T-helper 2 cell treated with Interferon-gamma antibody and Interleukin-4, amounts not matched to agents 5 μg/mL and 100 μg/mL, for 36 hours (primary cell): ENCODE results near the gene SP7.
A peak's percentile ranks its signal among the peaks of the same experiment; 100 is the strongest.
"Not testable (repeated sequence)": the region's sequence is repeated elsewhere in the genome, so short reads cannot be mapped to it uniquely, and the experiment has no call there.

Experiments used
- DNase-seq: peaks from one replicate; pipeline ENCODE4 v3.0.0; 2021; ENCODE audit warnings: low spot score
- H3K27ac Mint-ChIP-seq: one replicate; pipeline ENCODE4 v1.8.0; 2021; ENCODE audit warnings: mild to moderate bottlenecking, mixed read lengths
- H3K27me3 Mint-ChIP-seq: one replicate; pipeline ENCODE4 v1.8.0; 2021; ENCODE audit warnings: low read depth, mixed read lengths
- H3K36me3 Mint-ChIP-seq: one replicate; pipeline ENCODE4 v1.8.0; 2021; ENCODE audit warnings: low read depth, mixed read lengths
- H3K4me1 Mint-ChIP-seq: one replicate; pipeline ENCODE4 v1.8.0; 2021; ENCODE audit warnings: low read depth, mixed read lengths
- H3K4me3 Mint-ChIP-seq: one replicate; pipeline ENCODE4 v1.8.0; 2022; ENCODE audit warnings: mild to moderate bottlenecking, moderate library complexity, mixed read lengths
- H3K9me3 Mint-ChIP-seq: one replicate; pipeline ENCODE4 v1.8.0; 2021; ENCODE audit warnings: mixed read lengths

Gene SP7

DNA sequence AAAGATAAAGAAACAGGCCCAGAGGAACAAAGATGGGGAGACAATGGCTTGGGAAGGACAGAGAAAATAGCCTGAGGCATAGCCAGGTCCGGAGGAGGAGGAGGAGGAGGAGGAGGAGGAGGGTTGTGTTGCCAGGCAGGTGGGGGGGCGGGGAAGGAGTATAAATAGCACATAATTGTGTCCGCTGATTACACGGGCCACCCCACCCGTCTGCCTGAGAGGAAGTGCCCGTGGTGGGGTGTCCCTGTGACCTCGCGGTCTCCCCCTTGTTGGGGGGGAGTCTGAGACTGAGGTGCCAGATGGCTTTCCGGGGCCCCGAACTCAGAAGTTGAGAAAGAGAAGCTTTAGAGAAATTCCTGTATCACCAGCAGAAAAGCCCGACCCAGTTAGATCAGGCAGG is 1.9 kb upstream of the SP7 start:
- Mint-ChIP-seq H3K27me3 (peaks cover 44% of the 10 kb centered on the region), H3K9me3 (no peaks in the 10 kb centered on the region), H3K36me3 (peaks cover 2% of the 10 kb centered on the region), H3K4me1 (peaks cover 9% of the 10 kb centered on the region), H3K27ac (peak overlapping the region; percentile 37), H3K4me3 (peak overlapping the region; percentile 5)
- DNase-seq, result no peak

DNA sequence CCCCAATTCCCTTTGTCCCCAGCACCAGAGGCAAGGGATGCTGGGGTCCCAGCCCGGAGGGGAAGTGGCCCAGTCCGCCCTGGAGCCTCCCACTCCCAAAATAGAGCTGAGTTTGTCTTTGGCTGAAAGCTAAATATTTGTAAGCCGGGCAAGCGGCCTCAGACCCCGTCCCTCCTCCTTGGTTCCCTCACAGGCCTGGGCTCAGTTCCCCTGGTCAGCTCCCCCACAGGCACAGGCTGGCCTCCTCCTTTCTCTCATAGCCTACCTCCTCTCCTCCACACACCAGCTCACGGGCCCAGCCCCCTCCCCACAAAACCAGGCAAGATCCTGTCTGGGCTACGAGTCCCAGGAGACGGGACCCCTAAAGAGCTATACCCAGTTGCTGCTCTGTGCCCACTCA is 1.3 kb downstream of the SP7 start:
- Mint-ChIP-seq H3K9me3 (no peaks in the 10 kb centered on the region), H3K27me3 (peaks cover 47% of the 10 kb centered on the region), H3K36me3 (peaks cover 2% of the 10 kb centered on the region), H3K4me3 (no peak overlapping the region), H3K27ac (no peak overlapping the region), H3K4me1 (peaks cover 9% of the 10 kb centered on the region)
- DNase-seq, result no peak

DNA sequence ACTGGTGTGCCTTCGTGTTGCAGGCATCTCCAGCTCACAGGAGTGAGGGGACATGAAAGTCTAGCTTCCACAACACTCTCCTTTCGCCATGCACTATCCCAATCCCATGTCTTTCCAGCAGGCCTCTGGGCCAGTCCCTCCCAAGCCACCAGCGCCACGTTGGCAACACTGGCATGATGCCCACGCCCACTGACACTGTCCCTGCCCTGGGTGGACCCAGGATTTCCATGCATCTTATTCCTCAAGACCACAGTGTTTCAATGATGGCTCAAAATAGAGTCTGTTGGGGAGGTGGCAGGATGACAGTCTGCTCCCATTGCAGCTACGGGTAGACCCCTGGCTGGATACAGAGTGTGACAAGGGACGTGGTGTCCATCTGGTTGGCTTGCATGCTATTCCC is 2.3 kb downstream of the SP7 start:
- H3K27ac Mint-ChIP-seq, result no peak overlapping the region
- H3K27me3 Mint-ChIP-seq, result peaks cover 47% of the 10 kb centered on the region
- DNase-seq, result no peak
- H3K4me3 Mint-ChIP-seq, result no peak overlapping the region
- H3K4me1 Mint-ChIP-seq, result peaks cover 11% of the 10 kb centered on the region
- H3K36me3 Mint-ChIP-seq, result peaks cover 2% of the 10 kb centered on the region
- no peaks in the 10 kb centered on the region for H3K9me3 Mint-ChIP-seq

DNA sequence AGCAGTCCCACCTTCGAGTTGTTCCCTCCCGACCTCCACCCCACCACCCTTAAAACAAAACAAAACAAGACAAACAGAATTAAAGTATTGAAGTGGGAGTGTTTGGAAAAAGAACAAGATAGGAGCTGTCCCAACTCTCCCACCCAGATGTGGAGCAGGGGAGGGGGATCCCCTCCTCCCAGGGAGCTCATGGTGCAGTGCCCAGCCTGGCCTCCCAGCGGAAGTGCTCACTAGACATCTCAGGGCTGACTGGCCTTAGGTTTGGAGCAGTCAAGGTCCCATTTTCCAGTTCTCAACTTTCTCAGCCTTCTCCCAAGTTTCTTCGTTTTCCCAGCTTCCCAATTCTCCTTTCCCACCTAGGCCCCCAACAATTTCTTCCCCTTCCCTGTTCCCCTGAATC is 2.9 kb downstream of the SP7 start:
- Mint-ChIP-seq H3K4me3 (no peak overlapping the region), H3K9me3 (no peaks in the 10 kb centered on the region), H3K27ac (no peak overlapping the region), H3K4me1 (peaks cover 9% of the 10 kb centered on the region), H3K36me3 (peaks cover 2% of the 10 kb centered on the region), H3K27me3 (peaks cover 45% of the 10 kb centered on the region)
- DNase-seq, result no peak

DNA sequence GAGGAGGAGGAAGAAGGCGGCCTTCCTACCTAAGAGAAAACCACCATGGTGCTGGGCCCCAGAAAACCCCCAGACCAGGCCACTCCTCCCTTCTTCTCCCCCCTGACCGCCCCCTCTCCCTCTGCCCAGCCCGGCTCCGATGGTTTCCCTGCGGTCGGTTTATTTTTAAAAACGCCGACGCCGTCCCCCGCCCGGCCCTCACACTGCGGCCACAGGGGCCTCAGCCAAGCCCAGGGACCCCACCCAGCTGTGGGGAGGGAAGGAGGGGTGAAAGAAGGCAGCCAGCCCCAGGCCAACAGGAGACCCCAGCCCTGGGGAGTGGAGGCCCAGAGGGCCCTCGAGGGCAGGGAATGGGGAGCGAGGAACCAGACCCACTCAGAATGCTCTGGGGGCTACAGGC is 3.4 kb downstream of the SP7 start:
- H3K4me3 Mint-ChIP-seq, result no peak overlapping the region
- peaks cover 1% of the 10 kb centered on the region for H3K36me3 Mint-ChIP-seq
- peaks cover 40% of the 10 kb centered on the region for H3K27me3 Mint-ChIP-seq
- no peak for DNase-seq
- peaks cover 5% of the 10 kb centered on the region for H3K4me1 Mint-ChIP-seq
- no peaks in the 10 kb centered on the region for H3K9me3 Mint-ChIP-seq
- H3K27ac Mint-ChIP-seq, result no peak overlapping the region

DNA sequence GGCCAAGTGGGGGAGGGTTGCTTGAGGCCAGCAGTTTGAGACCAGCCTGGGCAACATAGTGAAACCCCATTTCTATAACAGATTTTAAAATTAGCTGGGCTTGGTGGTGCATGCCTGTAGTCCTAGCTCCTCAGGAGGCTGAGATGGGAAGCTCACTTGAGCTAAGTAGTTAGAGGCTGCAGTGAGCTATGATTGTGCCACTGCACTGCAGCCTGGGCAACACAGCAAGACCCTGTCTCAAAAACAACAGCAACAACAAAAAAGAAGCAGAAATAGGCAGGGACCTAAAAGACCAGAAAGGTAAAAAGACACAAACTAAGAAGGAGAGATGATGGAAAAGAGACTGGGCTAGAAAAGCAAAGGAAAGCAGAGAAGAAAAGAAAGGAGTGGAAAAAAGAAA is 3.8 kb downstream of the SP7 start:
- DNase-seq, H3K27ac Mint-ChIP-seq, H3K36me3 Mint-ChIP-seq, H3K4me1 Mint-ChIP-seq, H3K4me3 Mint-ChIP-seq, H3K9me3 Mint-ChIP-seq: not testable (repeated sequence)
- peaks cover 36% of the 10 kb centered on the region for H3K27me3 Mint-ChIP-seq

DNA sequence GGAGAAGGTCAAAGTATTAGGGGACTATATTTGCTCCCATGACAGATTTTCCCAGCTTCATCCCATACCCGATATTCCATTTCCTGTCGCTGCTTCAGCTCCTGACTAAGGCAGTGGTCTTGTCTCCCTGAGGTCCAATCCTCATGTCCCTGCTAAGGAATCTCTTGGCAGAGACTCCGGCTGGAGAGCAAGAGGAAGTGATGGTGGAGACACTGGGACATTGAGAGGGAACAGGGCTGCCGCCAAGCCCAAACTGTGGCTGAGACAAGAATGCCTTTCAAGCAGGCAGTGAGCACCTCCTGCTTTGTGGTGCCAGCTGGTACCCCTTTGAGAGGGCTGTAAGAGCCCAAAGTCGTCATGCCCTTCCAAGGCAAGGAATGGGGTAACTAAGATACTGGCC is 5.5 kb downstream of the SP7 start:
- H3K27ac Mint-ChIP-seq, result no peak overlapping the region
- H3K27me3 Mint-ChIP-seq, result peaks cover 23% of the 10 kb centered on the region
- DNase-seq, result no peak
- H3K9me3 Mint-ChIP-seq, result no peaks in the 10 kb centered on the region
- H3K36me3 Mint-ChIP-seq, result no peaks in the 10 kb centered on the region
- H3K4me3 Mint-ChIP-seq, result no peak overlapping the region
- peaks cover 3% of the 10 kb centered on the region for H3K4me1 Mint-ChIP-seq

DNA sequence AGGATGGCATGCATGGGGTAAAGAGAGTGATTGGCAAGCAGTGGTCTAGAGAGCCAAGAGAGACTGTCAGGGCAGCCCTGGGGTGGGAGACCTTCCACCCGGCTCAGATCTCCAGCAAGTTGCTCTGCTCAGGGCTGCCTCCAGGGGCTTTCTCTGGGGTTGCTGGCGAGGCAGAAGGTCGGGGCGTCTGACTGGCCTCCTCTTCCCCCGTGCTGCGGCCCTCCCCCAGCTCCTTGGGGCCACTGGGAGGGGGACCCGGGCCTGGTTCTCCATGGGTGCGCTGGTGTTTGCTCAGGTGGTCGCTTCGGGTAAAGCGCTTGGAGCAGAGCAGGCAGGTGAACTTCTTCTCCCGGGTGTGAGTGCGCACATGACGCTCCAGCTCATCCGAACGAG is 8.1 kb downstream of the SP7 start:
- Mint-ChIP-seq H3K4me3 (no peak overlapping the region), H3K9me3 (no peaks in the 10 kb centered on the region), H3K36me3 (no peaks in the 10 kb centered on the region), H3K27ac (no peak overlapping the region), H3K4me1 (peaks cover 13% of the 10 kb centered on the region), H3K27me3 (peaks cover 12% of the 10 kb centered on the region)
- no peak for DNase-seq

DNA sequence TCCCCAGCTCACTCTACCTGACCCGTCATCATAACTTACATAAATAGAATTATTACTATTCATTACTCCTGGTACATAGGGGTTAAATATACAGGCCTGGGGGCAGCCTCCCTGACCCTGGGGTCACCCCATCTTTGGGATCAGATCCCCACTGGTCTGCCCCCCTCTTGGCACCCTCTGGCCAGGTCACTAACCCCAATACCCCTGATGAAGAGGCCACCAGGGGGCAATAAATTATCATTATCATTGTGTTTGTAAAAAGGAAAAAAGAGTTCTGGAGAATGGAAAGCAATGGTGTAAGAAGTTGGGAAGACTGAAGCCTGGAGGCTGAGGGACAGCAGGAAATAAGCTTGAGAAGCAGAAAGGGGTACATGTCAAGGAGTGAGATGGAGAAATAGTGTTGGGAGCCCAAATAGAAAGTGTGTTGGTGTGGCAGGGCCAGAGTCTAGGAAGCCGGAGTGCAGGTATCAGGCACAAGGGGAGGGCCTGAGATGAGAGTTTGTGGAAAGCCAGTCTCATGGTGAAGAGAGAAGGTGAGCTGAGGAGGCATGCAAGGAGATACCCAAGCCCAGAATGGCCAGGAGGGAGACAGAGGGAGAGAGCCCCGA is 8.6 kb downstream of the SP7 start:
- Mint-ChIP-seq H3K4me3 (no peak overlapping the region), H3K9me3 (no peaks in the 10 kb centered on the region), H3K27ac (no peak overlapping the region), H3K36me3 (no peaks in the 10 kb centered on the region), H3K4me1 (peaks cover 14% of the 10 kb centered on the region), H3K27me3 (peaks cover 12% of the 10 kb centered on the region)
- DNase-seq, result no peak

DNA sequence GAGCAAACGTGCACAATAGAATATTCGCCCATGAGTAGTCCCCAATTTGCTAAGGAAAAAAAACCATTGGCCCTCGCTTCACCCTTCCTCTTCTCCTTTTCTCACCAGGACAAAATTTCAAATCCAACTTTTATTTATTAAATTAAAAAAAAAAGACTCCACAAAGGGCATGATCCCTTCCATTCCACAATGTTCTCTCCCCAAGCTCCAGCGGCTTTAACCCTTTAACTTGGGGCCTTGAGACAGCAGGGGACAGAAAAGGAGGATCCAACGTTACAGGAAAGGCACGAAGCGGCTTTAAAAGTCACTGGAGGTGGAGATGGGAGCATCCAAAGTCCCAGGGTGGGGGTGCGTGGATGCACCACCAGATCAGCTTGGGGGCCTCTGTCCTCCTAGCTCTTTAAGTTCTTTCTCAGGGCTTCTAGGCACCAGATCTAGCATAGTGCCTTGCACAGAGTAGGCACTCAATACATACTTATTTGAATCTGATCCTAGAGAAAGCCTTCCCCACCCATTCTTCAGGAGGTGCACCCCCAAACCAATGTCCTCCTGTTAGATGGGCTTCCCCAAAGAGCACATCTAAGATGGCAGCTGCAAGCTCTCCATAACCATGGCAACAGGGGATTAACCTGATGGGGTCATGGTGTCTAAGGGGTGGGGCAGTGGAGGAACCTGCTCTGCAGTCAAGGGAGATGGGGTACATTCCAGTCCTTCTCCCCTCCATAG is 9.5 kb downstream of the SP7 start:
- Mint-ChIP-seq H3K9me3 (no peaks in the 10 kb centered on the region), H3K36me3 (no peaks in the 10 kb centered on the region), H3K4me1 (peaks cover 16% of the 10 kb centered on the region), H3K27me3 (peaks cover 5% of the 10 kb centered on the region), H3K4me3 (peak overlapping the region; percentile 63), H3K27ac (peak overlapping the region; percentile 67)
- no peak for DNase-seq

DNA sequence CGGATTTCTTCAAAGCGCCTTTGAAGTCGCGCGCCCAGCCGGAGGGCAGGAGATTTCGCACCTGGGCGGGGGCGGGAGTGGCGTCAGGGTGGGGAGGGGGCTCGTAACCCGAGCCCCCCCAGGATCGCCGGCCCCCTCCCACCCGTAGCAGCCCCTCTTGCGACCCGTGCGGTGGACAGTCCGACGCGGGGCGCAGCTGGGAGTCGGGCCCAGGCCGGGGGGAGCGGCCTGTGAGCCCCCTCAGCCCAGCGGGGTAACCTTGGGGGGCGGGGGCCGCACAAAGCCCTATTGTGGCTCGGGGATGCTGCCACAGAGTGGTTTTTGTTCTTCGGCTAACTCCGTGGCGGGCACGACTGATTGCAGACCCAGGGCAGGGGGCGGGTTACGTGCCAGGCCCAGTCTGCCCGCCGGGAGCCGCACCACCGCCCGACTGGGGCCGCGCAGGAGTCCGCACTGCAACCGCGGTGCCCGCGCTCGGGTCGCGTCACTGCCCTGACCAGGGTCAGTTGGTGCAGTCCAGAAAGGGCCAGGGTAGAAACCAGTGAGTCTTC is 10.6 kb downstream of the SP7 start:
- Mint-ChIP-seq H3K27ac (peak overlapping the region; percentile 65), H3K27me3 (peaks cover 5% of the 10 kb centered on the region), H3K4me1 (peaks cover 25% of the 10 kb centered on the region), H3K4me3 (peak overlapping the region; percentile 63), H3K9me3 (no peaks in the 10 kb centered on the region), H3K36me3 (peaks cover 3% of the 10 kb centered on the region)
- DNase-seq, result peak; percentile 15

DNA sequence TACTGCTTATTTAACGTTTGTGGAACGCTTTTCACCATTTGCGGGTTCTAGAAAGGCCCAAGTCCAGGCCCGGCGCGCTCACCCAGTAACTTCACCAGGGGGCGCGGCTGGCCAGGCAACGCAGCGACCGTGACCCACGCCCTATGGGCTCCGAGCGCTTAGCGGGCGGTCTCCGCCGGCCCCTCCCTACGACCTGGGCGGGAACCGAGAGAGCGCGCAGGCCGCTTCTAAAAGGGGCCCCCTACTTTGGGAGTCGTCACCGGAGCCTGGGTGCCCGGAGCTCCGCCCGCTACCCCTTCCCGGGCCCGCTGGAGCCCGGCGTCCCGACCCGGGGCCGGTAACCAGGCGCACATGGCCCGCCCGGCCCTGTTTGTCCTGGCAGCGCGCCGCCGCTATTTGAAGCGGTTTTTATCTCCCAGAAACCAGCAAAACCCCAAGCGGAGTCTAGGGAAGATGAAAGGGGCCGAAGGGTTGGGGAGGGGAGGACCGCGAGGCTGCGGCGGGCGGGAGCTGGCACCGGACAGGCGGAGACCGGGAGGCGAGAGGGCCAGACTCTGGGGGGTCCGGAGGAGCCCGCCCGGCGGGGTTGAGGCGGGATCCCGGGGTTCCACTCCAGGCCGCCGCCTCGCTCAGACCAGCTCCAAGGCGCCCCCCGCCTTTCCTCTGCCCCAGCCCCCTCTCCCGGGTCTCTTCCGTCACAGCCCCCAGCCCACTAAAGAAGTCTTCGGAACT is 11.2 kb downstream of the SP7 start:
- Mint-ChIP-seq H3K27me3 (peaks cover 2% of the 10 kb centered on the region), H3K36me3 (peaks cover 3% of the 10 kb centered on the region), H3K4me1 (peaks cover 30% of the 10 kb centered on the region), H3K27ac (peak overlapping the region; percentile 96), H3K9me3 (no peaks in the 10 kb centered on the region), H3K4me3 (peak overlapping the region; percentile 91)
- DNase-seq, result peak; percentile 93

DNA sequence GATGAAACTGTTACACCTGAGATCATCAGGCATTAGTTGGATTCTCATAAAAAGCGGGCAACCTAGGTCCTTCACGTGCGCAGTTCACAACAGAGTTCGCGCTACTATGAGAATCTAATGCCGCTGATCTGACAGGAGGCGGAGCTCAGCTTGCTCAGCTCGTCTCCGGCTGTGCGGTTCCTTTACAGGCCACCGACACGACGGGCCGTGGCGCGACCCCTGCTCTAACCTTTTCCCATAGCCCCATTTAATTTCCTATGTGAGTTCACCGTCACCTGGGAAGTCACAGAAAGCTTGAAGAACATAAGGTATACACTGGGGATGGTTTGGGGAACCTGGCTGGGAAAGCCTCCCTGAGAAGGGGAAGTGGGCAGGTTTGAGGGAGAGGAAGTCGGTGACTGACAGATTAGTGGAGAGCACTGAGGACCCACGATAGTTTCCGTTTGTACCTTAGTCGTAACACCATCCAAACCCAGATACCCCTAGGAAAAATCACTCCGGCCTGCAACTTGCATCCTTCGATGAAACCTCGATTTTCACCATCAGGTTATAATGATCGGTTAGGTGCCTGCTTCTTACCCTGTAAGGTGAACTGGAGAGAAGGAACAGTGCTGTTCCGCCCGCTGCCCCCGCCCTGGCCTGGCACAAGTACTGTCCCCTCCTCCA is 11.9 kb downstream of the SP7 start:
- peak overlapping the region; percentile 96 for H3K27ac Mint-ChIP-seq
- H3K4me1 Mint-ChIP-seq, result peaks cover 30% of the 10 kb centered on the region
- DNase-seq, result peak; percentile 60
- no peaks in the 10 kb centered on the region for H3K9me3 Mint-ChIP-seq
- peak overlapping the region; percentile 91 for H3K4me3 Mint-ChIP-seq
- peaks cover 3% of the 10 kb centered on the region for H3K36me3 Mint-ChIP-seq
- H3K27me3 Mint-ChIP-seq, result peaks cover under 1% of the 10 kb centered on the region
